Stimulated activated CD8-positive, alpha-beta memory T cell treated with anti-CD3 and anti-CD28 coated beads, Interleukin-15, amount 100 ng/mL, for 1 hour (primary cell): Measurements from ENCODE around the gene PLA2G15.
"Not testable (repeated sequence)": the region's sequence is repeated elsewhere in the genome, so short reads cannot be mapped to it uniquely, and the experiment has no call there.

Experiments
- DNase-seq: peaks from one replicate; pipeline ENCODE4 v3.0.0-alpha.2; 2020; ENCODE audit warnings: low read depth

The PLA2G15 gene

GRCh38 chr16:68279726-68280558 is 34.8 kb downstream of the PLA2G15 start:
- DNase-seq = no peak

GRCh38 chr16:68281368-68282063 is 36.3 kb downstream of the PLA2G15 start:
- no peak for DNase-seq

GRCh38 chr16:68282064-68282452 is 36.9 kb downstream of the PLA2G15 start:
- DNase-seq = no peak

GRCh38 chr16:68283346-68283745 is 38.2 kb downstream of the PLA2G15 start:
- DNase-seq = no peak

GRCh38 chr16:68283801-68284598 is 38.8 kb downstream of the PLA2G15 start:
- DNase-seq = no peak

- no peak for DNase-seq
Measured at GRCh38 chr16:68284847-68285246, 39.7 kb downstream of the PLA2G15 start.

DNA sequence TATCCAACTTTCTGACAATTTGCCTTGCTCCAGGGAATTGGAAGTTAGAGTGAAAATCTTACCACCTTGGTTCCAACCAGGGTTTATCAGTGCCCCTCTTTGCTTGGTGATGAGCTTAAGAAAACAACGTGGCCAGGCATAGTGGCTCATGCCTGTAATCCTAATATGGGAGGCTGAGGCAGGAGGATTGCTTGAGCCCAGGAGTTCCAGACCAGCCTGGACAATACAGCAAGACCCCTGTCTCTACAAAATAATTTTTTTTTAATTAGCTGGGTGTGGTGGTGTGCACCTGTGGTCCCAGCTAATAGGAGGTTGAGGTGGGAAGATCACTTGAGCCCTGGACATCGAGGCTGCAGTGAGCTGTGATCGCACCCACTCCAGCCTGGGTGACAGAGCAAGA is 40.5 kb downstream of the PLA2G15 start:
- DNase-seq = no peak

DNA sequence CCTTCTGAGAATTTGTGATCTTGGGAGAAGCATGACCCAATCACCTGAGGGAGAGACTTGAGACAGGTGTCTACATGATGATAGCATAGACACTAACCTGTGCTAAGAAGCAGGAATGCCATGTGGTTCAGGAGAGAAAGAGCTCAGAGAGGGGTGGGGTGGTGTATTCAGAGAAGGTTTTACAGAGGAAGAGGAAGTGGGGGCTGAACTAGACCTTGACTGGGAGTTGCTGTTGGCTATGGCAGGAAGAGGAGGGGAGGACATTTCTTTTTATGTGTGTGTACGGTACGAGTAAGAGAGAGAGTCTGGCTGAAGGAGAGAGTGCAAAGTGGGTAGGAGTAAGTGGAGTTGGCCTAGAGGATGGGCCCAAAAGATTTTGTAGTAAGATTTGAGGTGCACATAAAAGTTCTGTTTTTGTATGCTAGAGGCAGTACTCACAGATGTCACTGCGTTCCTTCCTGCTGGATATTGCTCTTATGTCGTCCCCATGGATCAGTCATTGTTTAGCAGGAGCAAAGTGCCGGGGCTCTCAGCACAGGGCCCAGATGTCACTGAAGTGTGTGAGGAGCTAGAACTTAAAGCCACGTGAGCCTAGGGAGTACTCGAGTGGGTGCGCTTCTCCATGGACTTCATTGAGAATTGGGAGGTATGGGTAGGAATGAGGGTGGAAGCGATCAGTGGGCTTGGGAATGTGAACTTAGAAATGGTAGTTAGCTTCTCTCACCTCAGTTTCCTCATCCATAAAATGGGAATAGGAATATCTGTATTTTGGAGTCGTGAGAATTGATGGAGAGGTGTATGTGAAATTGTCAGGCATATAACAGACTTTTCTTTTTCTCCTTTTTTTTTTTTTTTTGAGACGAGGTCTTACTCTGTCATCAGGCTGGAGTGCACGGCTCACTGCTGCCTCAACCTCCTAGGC is 41.2 kb downstream of the PLA2G15 start:
- no peak for DNase-seq

DNA sequence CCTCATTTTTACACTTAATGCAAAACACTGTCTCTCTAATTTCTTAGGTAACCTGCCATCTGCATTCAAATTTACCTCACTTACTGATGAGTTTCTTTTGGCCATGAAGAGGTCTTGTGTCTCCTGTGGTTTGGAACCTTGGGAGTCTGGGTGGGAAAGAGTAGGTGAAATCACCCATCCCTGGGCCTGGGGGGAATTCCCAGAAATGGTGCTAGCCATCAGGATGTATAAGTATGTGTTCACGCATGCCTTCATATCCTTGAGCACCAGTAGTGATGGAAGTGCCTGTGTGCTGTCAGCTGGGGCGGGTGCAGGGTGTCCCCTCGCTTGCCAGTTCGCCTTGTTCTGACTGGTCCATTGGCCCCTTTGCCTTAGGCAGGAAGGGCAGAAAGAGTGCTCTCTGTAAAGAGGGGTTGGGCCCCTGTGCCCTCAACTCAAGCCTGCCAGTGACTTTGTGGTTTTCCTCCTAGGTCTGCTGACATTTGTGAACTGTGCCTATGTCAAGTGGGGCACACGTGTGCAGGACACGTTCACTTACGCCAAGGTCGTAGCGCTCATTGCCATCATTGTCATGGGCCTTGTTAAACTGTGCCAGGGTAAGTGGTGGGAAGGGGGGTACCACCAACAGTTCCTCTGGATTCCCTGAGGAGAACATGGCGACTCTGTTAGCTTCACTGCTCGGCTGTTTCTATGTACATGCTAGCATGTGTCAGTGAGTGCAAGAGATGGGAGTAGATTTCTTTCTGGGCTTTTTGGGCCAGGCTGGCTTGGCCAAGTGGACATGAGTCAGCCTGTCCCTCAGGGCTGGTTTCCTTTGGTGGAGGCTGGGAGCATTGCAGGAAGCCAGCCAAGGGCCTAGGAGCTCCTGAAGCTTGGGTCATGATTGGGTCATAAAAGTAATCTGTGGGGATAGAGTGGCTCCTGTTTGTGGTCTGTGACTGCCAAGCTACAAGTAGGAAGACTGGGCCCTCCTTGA is 42.4 kb downstream of the PLA2G15 start:
- DNase-seq = no peak

DNA sequence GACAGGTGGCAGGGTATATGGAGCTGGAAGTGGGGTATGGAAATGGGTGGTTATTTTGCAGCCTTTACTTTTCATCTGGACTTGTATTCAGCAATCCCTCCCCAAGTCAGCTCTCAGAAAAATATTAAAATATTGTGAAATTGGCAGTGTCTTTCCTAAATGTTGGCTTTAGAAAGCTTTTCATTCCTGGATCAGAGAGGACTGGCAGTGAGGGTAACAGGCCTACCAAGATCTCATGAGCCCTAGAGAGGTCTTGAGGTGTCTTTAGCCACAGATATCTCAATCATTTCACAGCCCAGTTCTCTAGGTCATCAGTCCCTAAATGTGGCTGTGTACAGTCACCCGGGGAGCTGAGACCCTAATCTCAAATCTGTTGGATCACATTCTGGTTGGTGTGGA is 43.1 kb downstream of the PLA2G15 start:
- DNase-seq = no peak

- DNase-seq = not testable (repeated sequence)
Measured at GRCh38 chr16:68288796-68289195, 43.6 kb downstream of the PLA2G15 start.

GRCh38 chr16:68289202-68289601 is 44.0 kb downstream of the PLA2G15 start:
- no peak for DNase-seq

DNA sequence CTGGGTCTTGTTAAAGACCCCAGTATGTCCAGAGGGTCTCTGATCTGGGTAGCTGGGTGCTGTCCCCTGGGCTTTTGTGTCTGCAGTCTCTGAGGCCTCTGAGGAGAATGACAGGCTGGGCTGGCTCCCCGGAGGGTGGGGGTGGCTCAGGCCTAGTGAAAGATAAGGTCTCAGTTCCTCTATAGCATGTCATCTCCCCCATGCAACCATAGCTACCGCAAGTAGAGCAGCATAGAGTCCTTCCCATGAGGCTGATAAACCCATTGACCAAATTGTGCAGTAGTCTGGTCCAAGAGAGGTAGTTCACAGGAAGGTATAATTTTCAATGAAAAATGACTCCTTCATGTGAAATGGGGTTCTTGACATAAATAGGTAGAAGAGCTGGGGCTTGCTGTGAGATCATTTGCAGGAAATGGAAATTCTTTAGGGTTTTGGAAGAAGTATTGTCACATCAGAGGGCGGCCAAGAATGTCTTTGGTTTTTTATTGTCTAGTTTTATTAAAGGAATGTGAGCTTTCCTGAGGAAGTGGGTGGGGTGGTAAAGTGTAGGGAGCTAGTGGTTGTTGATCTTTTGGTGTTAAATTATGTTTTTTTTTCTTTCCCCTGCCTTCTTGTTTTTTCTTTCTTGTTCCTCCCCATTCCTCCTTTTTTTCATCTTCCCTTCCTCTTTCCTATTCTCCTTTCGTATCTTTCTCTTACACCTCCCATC is 44.6 kb downstream of the PLA2G15 start:
- DNase-seq = no peak

DNA sequence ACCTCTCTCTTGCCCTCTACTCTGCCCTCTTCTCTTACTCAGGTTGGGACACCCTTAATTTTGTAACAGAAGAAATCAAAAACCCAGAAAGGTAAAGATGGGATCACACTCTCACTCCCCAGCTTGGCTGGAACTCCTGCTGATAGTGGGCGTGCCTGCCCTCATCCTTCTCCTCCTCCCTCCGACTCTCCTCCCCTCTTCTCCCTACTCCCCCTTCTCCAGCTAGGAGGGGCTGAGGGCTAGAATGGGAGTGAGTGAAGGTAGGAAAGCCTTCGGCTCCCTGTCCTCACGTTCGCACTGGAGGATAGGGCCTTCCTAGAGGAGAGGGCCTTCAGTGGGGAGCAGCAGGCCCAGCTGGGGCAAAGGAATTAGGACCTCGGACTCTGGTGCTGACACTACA is 45.3 kb downstream of the PLA2G15 start:
- DNase-seq = no peak

DNA sequence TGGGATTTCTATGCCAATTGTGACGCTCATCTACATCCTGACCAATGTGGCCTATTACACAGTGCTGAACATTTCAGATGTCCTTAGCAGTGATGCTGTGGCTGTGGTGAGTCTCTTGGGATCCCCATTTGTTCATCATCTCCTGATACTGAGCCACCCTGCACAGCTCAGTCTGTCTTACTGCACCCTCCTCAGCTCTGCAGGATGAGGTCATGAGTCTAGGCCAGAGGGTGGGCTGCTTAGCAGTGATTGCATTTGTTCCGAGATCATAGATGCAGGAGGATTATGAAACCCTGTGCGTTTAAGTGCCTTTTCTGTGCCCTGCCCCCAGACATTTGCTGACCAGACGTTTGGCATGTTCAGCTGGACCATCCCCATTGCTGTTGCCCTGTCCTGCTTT is 46.1 kb downstream of the PLA2G15 start:
- no peak for DNase-seq

DNA sequence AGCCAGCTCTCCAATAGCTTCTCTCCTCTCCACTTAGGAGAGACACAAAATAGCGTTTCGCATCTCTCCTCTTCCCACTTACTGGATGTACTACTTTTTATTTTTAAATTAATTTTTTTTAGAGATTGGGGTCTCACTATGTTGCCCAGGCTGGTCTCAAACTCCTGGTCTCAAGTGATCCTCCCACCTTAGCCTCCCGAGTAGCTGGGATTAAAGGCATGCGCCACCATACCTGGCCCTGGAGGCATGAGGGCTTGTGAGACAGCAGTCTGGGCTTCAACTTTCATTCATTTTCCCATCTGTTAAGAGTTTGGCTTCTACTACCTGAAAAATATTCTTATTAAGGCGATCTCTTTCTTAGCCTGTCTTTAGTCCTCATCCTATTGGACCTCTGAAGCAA is 47.3 kb downstream of the PLA2G15 start:
- DNase-seq = no peak

DNA sequence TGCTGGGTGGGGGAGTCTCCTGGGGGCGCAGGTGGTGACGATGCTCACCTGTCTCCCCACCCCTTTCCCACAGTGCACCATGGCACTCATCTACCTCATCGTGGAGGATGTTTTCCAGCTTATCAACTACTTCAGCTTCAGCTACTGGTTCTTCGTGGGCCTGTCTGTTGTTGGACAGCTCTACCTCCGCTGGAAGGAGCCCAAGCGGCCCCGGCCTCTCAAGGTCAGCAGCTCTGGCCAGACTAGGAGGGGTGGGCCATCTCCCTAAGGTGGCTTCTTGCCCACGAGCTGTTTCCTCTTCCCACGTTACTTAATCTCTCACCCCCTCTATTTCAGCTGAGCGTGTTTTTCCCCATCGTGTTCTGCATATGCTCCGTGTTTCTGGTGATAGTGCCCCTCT is 51.1 kb downstream of the PLA2G15 start:
- no peak for DNase-seq

GRCh38 chr16:68296693-68297092 is 51.5 kb downstream of the PLA2G15 start:
- no peak for DNase-seq

DNA sequence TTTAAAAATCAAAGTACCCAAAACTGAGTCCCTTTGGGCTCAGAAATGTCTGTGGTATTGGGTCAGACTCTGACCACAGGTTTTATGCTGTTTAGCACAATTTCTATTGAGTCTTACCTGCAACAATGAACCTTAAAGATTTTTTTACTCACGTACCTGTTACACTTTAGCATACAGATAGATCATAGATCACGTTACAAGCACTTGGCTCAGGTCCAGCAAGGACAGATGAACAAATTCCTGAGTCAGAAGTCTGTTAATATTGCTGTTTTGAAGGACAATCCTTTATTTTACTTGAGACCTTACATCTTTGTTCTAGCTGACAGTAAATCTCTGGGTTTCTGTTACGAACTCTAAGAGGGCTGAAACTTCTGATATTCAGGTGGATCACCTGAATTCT is 52.7 kb downstream of the PLA2G15 start:
- no peak for DNase-seq

- DNase-seq = no peak
Measured at GRCh38 chr16:68298312-68298711, 53.1 kb downstream of the PLA2G15 start.
